Stimulated activated effector memory CD8-positive, alpha-beta T cell treated with anti-CD3 and anti-CD28 coated beads, Interleukin-12 subunit alpha, Interleukin-12 subunit beta, amount 100 ng/mL, for 72 hours (primary cell): ENCODE measurements around the gene SLC8B1.
A peak's percentile ranks its signal among the peaks of the same experiment; 100 is the strongest.

Source experiments
- ATAC-seq: fragments of 150-1000 bp; cut with Tn5 transposase; 2 replicates; pipeline ENCODE4 v1.10.0; 2021
- DNase-seq, 2 donors: peaks; one replicate each; pipeline ENCODE4 v3.0.0; 2021 to 2022; ENCODE audit warnings: low spot score in 2 of 2
- H3K27ac Mint-ChIP-seq: one replicate; pipeline ENCODE4 v1.8.0; 2022; ENCODE audit warnings: mild to moderate bottlenecking, mixed read lengths
- H3K36me3 Mint-ChIP-seq: one replicate; pipeline ENCODE4 v1.8.0; 2022; ENCODE audit warnings: mild to moderate bottlenecking, mixed read lengths
- H3K4me1 Mint-ChIP-seq: one replicate; pipeline ENCODE4 v1.8.0; 2022; ENCODE audit warnings: mixed read lengths
- H3K4me3 Mint-ChIP-seq: one replicate; pipeline ENCODE4 v1.8.0; 2022; ENCODE audit warnings: mild to moderate bottlenecking, mixed read lengths
- H3K9me3 Mint-ChIP-seq: one replicate; pipeline ENCODE4 v1.8.0; 2022; ENCODE audit warnings: mixed read lengths

The SLC8B1 gene

DNA sequence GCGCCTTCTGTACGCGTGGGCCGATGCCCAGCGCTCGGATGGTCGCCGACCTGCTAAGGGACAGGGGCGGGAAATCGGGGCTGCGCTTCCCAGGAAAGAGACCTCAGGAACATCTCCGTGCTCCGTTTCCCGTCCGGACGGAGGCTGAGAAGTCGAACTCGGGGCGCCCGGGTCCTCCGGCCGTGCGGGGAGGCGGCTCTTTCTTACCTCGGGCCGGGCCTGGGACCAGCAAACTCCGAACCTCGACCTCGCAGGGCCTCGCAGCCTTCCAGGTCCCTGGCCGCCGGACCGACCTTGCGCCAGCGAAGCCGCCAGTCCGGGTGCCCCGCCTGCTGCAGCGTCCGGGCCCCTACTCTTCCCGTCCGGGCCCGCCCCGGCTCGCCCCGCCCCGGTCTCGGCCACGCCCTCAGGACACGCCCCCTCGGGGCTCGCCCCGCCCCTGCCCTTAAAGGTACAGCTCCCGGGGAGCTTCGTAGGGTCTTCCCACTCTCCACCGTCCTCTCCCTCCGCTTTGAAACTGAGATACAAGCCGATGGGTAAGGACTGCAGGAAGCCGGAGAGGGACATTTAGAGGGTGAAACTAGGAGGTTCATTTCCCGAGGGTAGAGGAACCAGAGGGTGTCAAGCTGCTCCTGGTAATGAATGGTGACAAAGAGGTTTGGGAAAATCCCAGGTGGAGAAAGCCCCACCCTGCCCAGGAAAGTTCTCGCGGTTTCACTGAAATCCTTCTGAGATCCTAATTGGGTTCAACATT is at the start of gene SLC8B1:
Gene SLC8B1 (minus strand): TSS at position 324 of the 754 bp plus-strand sequence. CDS start 2,231 bp downstream, outside the sequence.
- ATAC-seq (peak; percentile 98), DNase-seq (peak; percentile 94 to 95)
- H3K27ac Mint-ChIP-seq = peak within 1 kb of the TSS; percentile 67
- peaks cover 24% of the 10 kb centered on the region for H3K36me3 Mint-ChIP-seq
- peak within 1 kb of the TSS; percentile 91 for H3K4me3 Mint-ChIP-seq
- H3K9me3 Mint-ChIP-seq = no peaks in the 10 kb centered on the region
- H3K4me1 Mint-ChIP-seq = peaks cover 19% of the 10 kb centered on the region

DNA sequence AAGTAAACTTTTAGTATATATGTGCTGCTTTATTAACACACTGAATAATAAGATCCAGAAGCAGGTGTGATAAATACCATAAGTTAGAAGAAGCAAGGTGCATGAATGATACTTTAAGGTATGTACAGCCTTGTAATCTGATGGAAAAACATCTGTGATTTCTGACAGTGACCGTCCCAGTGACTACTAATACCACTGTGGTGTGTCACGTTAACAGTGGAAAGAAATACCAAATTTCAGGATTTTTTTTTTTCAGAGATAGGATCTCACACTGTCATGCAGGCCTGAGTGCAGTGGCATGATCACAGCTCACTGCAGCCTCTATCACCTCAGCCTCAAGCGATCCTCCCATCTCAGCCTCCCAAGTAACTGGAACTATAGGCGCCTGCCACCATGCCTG is 47.3 kb upstream of the SLC8B1 start:
- no peak overlapping the region for H3K27ac Mint-ChIP-seq
- H3K4me1 Mint-ChIP-seq = no peaks in the 10 kb centered on the region
- peaks cover 56% of the 10 kb centered on the region for H3K36me3 Mint-ChIP-seq
- H3K9me3 Mint-ChIP-seq = no peaks in the 10 kb centered on the region
- ATAC-seq (no peak), DNase-seq (no peak)
- no peak overlapping the region for H3K4me3 Mint-ChIP-seq

DNA sequence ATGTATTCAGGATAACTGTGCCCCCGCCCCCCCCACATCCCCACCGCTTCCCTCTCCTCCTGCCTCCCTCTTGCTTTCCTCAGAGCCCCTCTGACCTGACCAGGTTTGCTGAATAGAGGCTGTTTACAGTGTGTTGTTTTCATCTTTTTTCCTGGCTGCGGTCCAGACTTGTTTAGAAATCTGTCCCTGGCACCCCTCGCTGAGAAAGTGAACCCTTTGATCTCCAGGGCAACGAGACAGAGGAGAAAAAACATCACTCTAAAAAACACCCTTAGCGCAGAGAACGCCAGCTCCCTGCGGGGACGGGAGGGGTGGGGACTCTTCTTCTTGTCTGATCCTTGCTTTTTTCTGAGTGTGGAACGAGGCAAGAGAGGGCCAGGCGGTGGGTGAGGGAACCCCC is 46.3 kb upstream of the SLC8B1 start:
- ATAC-seq (no peak), DNase-seq (no peak)
- Mint-ChIP-seq H3K36me3 (peaks cover 54% of the 10 kb centered on the region), H3K27ac (no peak overlapping the region), H3K4me1 (no peaks in the 10 kb centered on the region), H3K9me3 (no peaks in the 10 kb centered on the region), H3K4me3 (no peak overlapping the region)

DNA sequence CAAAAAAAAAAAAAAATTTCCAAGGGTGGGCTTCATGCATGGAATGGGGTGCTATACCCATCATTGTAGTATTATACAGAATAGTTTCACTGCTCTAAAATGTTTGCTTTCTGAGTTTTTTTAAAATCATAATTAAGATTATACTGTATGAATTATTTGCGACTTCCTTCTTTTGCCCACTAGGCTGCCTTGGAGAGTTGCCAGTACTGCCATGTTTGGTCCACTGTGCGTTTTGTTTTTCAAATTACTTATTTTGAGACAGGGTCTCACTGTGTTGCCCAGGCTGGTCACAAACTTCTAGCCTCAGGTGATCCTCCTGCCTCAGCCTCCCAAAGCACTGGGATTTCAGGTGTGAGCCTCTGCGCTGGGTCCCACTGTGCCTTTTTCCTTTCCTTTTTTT is 43.4 kb upstream of the SLC8B1 start:
- Mint-ChIP-seq H3K9me3 (no peaks in the 10 kb centered on the region), H3K4me1 (no peaks in the 10 kb centered on the region), H3K27ac (no peak overlapping the region), H3K36me3 (peaks cover 43% of the 10 kb centered on the region), H3K4me3 (no peak overlapping the region)
- DNase-seq (no peak), ATAC-seq (no peak)

DNA sequence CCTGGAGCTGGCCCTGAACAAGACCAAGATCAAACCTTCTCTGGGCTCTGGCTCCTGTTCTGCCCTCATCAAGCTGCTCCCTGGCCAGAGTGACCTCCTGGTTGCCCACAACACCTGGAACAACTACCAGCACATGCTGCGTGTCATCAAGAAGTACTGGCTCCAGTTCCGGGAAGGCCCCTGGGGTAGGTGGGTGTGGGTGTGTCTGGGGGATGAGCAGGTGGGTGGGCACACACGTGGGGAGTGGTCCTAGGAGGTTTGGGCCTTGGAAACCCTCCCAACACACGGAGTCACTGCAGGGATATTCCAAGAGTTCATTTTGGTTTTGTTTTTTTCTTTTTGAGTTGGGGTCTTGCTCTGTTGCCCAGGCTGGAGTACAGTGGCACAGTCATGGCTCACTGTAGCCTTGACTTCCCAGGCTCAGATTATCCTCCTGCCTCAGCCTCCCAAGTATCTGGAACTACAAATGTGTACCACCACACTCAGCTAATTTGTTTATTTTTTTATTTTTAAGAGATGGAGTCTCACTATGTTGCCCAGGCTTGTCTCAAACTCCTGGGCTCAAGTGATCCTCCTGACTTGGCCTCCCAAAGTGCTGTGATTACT is 40.0 kb upstream of the SLC8B1 start:
- no peak overlapping the region for H3K4me3 Mint-ChIP-seq

DNA sequence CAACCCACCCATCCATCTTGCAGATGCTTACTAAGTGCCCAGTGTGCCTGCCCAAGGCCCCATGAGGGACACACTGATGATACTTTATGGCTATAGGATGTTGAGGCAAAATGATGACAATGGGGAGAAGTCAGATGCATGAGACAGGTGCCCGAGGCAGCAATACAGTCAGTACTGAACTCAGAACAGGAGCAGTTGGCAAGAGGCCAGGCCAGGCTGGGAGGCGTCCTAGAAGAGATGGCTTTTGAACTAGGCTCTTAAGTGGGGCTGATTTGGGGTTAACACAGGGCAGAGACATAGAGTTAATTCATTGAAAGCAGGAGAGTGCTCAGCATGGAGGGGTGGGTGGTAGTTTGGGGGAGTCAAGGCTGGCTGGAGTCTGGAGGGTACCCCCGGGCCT is 39.1 kb upstream of the SLC8B1 start:
- Mint-ChIP-seq H3K4me1 (peaks cover 12% of the 10 kb centered on the region), H3K27ac (peak overlapping the region; percentile 7), H3K36me3 (peaks cover 33% of the 10 kb centered on the region), H3K4me3 (no peak overlapping the region), H3K9me3 (no peaks in the 10 kb centered on the region)
- no peak for ATAC-seq
- no peak for DNase-seq

More for the DNA sequence above, 40.0 kb upstream of the SLC8B1 start:
- H3K36me3 Mint-ChIP-seq = peaks cover 43% of the 10 kb centered on the region
- ATAC-seq (no peak), DNase-seq (no peak)
- H3K27ac Mint-ChIP-seq = no peak overlapping the region
- peaks cover 12% of the 10 kb centered on the region for H3K4me1 Mint-ChIP-seq
- H3K9me3 Mint-ChIP-seq = no peaks in the 10 kb centered on the region

DNA sequence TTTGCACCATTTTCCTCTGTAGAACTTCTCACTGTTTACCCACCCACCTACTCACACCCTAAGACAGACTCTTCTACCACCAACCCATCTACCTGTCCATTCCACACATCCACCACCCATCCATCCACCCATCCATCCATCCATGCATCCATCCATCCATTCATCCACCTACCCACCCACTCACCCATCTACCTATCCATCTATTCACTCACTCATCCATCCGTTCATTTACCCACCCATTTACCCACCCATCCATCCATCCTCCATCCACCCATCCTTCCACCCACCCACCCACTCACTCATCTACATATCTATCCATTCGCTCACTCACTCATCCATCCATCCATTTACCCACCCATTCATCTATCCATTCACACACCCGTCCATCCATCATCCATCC is 38.5 kb upstream of the SLC8B1 start:
- no peak for ATAC-seq
- no peak overlapping the region for H3K4me3 Mint-ChIP-seq
- H3K27ac Mint-ChIP-seq = no peak overlapping the region
- H3K4me1 Mint-ChIP-seq = peaks cover 12% of the 10 kb centered on the region
- no peaks in the 10 kb centered on the region for H3K9me3 Mint-ChIP-seq
- H3K36me3 Mint-ChIP-seq = peaks cover 28% of the 10 kb centered on the region
- DNase-seq = no peak

DNA sequence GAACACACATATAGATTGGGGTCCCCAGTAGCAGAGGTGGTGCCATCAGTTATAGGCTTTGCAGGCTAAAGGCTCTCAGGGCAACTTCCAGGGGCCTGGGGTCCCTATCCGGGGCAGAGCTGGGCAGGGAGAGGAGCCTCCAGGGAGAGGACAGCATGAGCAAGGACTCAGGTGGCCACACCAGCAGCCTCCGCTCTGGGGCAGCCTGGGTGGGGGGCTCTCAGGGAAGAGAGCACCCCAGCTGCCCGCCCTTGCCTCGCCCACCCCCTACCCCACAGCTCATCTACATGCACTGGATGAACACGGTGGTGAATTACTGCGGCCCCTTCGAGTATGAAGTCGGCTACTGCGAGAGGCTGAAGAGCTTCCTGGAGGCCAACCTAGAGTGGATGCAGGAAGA is 37.5 kb upstream of the SLC8B1 start:
- DNase-seq (no peak), ATAC-seq (no peak)
- Mint-ChIP-seq H3K36me3 (peaks cover 20% of the 10 kb centered on the region), H3K9me3 (no peaks in the 10 kb centered on the region), H3K27ac (no peak overlapping the region), H3K4me3 (no peak overlapping the region), H3K4me1 (peaks cover 12% of the 10 kb centered on the region)

DNA sequence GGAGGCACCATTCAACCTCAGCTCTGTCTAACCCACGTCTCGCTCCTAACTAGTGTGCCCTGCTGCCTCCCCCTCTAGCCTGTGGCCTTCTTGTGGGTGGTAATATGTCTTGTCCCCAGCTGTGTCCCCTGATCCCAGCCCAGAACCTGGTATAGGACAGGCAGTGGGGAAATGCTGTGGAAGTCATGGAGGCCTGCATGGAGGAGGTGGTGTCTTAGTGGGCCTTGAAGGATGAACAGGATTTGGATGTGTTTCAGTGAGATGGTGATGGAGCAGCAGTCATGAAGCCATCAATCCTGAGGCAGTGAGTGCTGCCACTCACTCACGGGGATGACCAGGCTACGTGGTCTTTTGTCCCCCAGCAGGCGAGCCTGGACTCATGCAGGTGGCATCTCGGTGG is 36.9 kb upstream of the SLC8B1 start:
- no peak overlapping the region for H3K27ac Mint-ChIP-seq
- no peaks in the 10 kb centered on the region for H3K9me3 Mint-ChIP-seq
- H3K4me1 Mint-ChIP-seq = peaks cover 12% of the 10 kb centered on the region
- DNase-seq = no peak
- no peak for ATAC-seq
- no peak overlapping the region for H3K4me3 Mint-ChIP-seq
- peaks cover 16% of the 10 kb centered on the region for H3K36me3 Mint-ChIP-seq

DNA sequence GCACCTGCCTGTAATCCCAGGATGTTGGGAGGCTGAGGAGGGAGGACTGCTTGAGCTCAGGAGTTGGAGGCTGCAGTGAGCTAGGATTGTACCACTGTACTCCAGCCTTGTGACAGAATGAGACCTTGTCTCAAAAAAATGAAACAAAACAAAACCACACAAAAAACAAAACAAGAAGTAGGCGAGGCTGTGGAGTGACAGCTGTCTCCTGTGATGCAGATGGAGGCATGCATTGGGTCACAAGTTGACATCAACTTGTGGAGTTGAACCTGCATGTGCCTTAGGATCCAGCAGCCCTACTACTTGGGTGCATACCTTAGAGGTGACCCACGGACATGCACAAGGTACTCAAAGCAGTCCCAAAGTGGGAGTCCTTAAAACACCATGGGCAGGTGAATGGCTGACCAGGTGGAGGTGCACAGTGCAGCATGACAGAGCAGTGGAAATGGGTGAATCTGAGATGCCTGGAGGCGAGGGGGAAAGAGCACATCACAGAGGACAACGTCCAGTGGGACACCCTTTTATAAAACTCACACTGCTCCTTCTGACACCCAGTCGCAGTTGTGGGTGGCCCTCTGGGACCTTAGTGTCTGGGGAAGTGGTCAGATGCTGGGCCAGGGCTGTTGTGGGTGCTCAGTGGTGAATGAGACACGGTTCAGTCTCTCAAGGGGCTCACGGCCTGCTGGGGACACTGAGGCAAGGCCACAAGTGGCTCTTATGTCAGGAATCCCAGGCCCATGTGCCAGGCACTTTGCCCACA is 36.2 kb upstream of the SLC8B1 start:
- Mint-ChIP-seq H3K4me3 (no peak overlapping the region), H3K4me1 (peaks cover 12% of the 10 kb centered on the region), H3K9me3 (no peaks in the 10 kb centered on the region), H3K27ac (peak overlapping the region; percentile 60), H3K36me3 (peaks cover 16% of the 10 kb centered on the region)
- DNase-seq (no peak), ATAC-seq (no peak)

DNA sequence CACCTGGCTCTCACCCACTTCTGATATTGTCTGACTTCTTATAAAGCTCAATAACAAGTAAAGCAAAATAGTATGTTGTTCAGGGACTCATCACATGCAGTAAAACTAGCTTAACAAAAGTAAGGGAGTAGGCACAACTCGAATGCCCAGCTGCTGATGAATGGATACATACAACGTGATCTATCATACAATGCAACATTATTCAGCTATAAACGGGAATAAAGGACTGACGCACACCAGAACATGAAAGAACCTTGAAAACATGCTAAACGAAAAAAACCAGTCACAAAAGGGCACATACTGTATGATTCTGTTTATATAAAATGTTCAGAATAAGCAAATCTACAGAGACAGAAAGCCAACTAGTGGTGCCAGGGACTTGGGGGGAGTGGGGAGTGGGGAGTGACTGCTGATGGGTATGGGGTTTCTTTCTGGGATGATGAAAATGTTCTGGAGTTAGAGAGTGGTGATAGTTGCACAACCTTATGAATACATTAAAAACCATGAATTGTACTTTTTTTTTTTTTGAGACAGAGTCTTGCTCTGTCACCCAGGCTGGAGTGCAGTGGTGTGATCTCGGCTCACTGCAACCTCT is 34.6 kb upstream of the SLC8B1 start:
- peaks cover 10% of the 10 kb centered on the region for H3K36me3 Mint-ChIP-seq
- ATAC-seq = no peak

DNA sequence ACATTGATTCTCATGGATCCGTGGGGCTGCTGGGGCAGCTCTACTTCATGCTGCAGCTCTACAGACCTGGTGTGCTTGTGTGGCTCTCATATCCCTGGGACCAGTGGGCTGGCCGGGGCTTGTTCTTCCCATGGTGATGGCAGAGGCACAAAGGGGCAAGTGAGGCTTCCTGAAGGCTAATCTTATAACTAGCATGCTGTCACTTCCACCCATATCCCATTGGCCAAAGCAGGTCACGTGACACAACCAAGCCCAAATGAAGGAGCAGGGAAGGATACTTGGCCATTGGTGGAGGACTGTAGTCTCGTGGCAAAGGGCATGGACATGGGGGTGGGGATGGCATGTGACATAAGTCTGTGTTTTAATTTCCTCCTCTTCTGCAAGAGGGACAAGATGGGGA is 33.4 kb upstream of the SLC8B1 start:
- peaks cover 5% of the 10 kb centered on the region for H3K36me3 Mint-ChIP-seq
- no peak overlapping the region for H3K27ac Mint-ChIP-seq
- ATAC-seq (no peak), DNase-seq (no peak)
- no peaks in the 10 kb centered on the region for H3K9me3 Mint-ChIP-seq
- H3K4me1 Mint-ChIP-seq = peaks cover 21% of the 10 kb centered on the region
- no peak overlapping the region for H3K4me3 Mint-ChIP-seq

More for the DNA sequence above, 34.6 kb upstream of the SLC8B1 start:
- Mint-ChIP-seq H3K4me3 (no peak overlapping the region), H3K27ac (no peak overlapping the region), H3K9me3 (no peaks in the 10 kb centered on the region), H3K4me1 (peaks cover 13% of the 10 kb centered on the region)
- no peak for DNase-seq

DNA sequence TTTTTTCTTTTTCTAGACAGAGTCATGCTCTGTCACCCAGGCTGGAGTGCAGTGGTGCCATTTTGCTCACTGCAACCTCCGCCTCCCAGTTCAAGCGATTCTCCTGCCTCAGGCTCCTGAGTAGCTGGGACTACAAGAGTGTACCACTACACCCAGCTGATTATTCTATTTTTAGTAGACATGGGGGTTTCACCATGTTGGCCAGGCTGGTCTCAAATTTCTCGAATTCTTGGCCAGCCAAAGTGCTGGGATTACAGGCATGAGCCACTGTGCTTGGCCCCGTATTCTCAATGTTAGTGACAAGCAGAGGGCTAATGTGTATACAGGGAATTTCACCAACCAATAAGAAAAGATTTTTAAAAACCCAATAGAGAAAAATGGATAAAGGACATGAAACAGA is 31.9 kb upstream of the SLC8B1 start:
- Mint-ChIP-seq H3K27ac (peak overlapping the region; percentile 48), H3K4me1 (peaks cover 22% of the 10 kb centered on the region), H3K36me3 (peaks cover 6% of the 10 kb centered on the region), H3K9me3 (no peaks in the 10 kb centered on the region), H3K4me3 (no peak overlapping the region)
- ATAC-seq (no peak), DNase-seq (no peak)

DNA sequence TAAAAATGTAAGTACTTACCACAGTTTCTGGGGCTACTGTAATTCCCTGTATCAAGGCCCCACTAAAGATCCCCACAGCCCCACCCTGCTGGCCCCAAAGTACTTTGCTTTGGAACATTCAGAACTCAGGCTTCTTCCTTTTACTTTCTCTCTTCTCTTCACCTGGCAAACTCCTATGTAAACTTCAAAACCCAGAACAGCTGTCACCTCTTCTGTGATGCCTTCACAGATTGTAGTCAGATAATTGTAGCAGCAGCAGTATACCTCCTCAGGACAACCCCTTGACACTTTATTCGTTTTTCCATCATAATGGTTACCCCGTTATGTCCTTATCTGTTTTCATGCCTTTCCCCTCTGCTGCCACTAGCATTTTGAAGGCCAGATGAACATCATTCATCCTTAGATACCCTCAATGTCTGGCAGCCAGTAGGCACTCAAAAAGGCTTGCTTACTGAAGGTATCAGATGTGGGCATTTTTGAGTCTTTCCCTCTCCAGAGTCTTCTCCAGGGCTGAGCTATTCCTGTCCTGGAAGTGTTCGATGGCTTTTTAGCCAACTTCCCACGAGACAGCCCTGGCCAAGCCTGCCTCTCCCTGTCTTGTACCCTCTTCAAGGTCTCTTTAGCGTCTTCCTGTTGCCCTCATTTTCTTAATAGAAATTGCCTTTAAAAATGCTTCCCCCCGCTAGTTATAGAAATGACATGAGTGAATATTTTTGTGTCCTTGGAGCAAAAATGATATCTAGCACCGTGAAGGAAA is 30.9 kb upstream of the SLC8B1 start:
- peaks cover 17% of the 10 kb centered on the region for H3K4me1 Mint-ChIP-seq
- no peak for DNase-seq
- H3K9me3 Mint-ChIP-seq = no peaks in the 10 kb centered on the region
- H3K27ac Mint-ChIP-seq = peak overlapping the region; percentile 63
- no peak for ATAC-seq
- no peak overlapping the region for H3K4me3 Mint-ChIP-seq
- peaks cover 11% of the 10 kb centered on the region for H3K36me3 Mint-ChIP-seq

DNA sequence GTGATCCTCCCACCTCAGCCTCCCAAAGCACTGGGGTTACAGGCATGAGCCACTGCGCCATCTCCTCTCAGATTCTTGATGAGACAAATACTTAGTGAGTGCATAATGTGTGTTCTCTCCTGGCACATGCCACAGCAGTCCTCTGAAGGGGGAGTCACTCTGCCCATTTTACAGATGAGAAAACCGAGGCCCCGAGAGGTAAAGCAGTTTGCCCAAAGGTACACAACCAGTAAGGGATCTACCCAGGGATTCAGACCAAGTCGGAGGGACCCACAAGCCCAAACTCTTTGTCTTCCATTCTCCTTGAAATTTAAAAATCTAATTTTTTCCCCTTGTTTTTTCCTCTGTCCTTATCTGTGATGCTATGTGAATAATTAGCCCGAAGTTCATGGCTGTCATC is 29.8 kb upstream of the SLC8B1 start:
- DNase-seq = no peak
- peaks cover 6% of the 10 kb centered on the region for H3K36me3 Mint-ChIP-seq
- no peak overlapping the region for H3K4me3 Mint-ChIP-seq
- H3K9me3 Mint-ChIP-seq = no peaks in the 10 kb centered on the region
- ATAC-seq = no peak
- peaks cover 24% of the 10 kb centered on the region for H3K4me1 Mint-ChIP-seq
- peak overlapping the region; percentile 63 for H3K27ac Mint-ChIP-seq
